CD14-positive monocyte (primary cell): ENCODE data around the gene GPR158. TPM values are rescaled to one million over a fixed set of nuclear protein-coding genes. Genes with fewer than 3 reads are reported as not detected.

ENCODE experiments used
- DNase-seq, 3 donors: peaks; one replicate each; pipeline ENCODE4 v3.0.0-alpha.2; 2011 to 2022
- H2AFZ ChIP-seq: 2 replicates; pipeline ENCODE4 v1.6.0; 2012; ENCODE audit warnings: mild to moderate bottlenecking, low read depth, low read length, inconsistent platforms; ENCODE audit not compliant: insufficient read depth, poor library complexity, severe bottlenecking
- H3K27ac ChIP-seq, 2 donors: 1 replicate in 1 of 2; 2 replicates in 1 of 2; pipeline ENCODE4 v1.5.1; 2012 to 2013; ENCODE audit warnings: low read length in 2 of 2, control low read depth in 1 of 2, inconsistent platforms in 1 of 2, low read depth in 1 of 2, mild to moderate bottlenecking in 1 of 2
- H3K27me3 ChIP-seq, 2 donors: one replicate each; pipeline versions ENCODE4 v1.6.0 to v1.6.1; 2011 to 2013; ENCODE audit warnings: low read length in 2 of 2; ENCODE audit not compliant: control insufficient read depth in 2 of 2, insufficient read depth in 2 of 2
- H3K36me3 ChIP-seq, 2 donors: replicated peaks in 1 of 2; 1 replicate in 1 of 2; 2 replicates in 1 of 2; pipeline versions ENCODE4 v1.5.1 to v1.6.1; 2012 to 2013; ENCODE audit warnings: low read length in 2 of 2, control low read depth in 1 of 2, inconsistent platforms in 1 of 2, mild to moderate bottlenecking in 1 of 2; ENCODE audit not compliant: insufficient read depth in 2 of 2, control insufficient read depth in 1 of 2
- H3K4me1 ChIP-seq, 2 donors: 1 replicate in 1 of 2; 2 replicates in 1 of 2; pipeline versions ENCODE4 v1.5.1 to v1.6.1; 2012 to 2013; ENCODE audit warnings: low read length in 2 of 2, control low read depth in 1 of 2, inconsistent platforms in 1 of 2, mild to moderate bottlenecking in 1 of 2, moderate library complexity in 1 of 2; ENCODE audit not compliant: insufficient read depth in 2 of 2, control insufficient read depth in 1 of 2
- H3K4me2 ChIP-seq: replicated peaks from 2 replicates; pipeline ENCODE3; 2012; ENCODE audit warnings: low read length, moderate library complexity, mild to moderate bottlenecking; ENCODE audit not compliant: poor library complexity, severe bottlenecking; ENCODE audit errors: extremely low read depth
- H3K4me3 ChIP-seq, 3 experiments: fragments of 200-600 bp in 1 of 3; sonication (generic) in 1 of 3; replicated peaks in 1 of 3; 1 replicate in 2 of 3; 2 replicates in 1 of 3; pipeline ENCODE4 v1.5.1; 2011 to 2013; ENCODE audit warnings: low read length in 3 of 3, mild to moderate bottlenecking in 3 of 3, control low read depth in 2 of 3, low read depth in 2 of 3, inconsistent platforms in 1 of 3, moderate library complexity in 1 of 3
- H3K79me2 ChIP-seq: 2 replicates; pipeline ENCODE4 v1.6.0; 2012; ENCODE audit warnings: mild to moderate bottlenecking, control low read depth, inconsistent platforms, low read length, moderate library complexity; ENCODE audit not compliant: insufficient read depth
- H3K9ac ChIP-seq: 2 replicates; pipeline ENCODE4 v1.6.0; 2017; ENCODE audit warnings: low read length, mild to moderate bottlenecking; ENCODE audit not compliant: insufficient read depth, poor library complexity, severe bottlenecking
- H3K9me3 ChIP-seq, 2 donors: replicated peaks in 1 of 2; 1 replicate in 1 of 2; 2 replicates in 1 of 2; pipeline versions ENCODE4 v1.5.1 to v1.6.1; 2012 to 2013; ENCODE audit warnings: low read length in 2 of 2, control low read depth in 1 of 2; ENCODE audit not compliant: control insufficient read depth in 1 of 2, insufficient read depth in 1 of 2
- H4K20me1 ChIP-seq: 2 replicates; pipeline ENCODE4 v1.6.0; 2012; ENCODE audit warnings: mild to moderate bottlenecking, low read length, control low read depth, moderate library complexity; ENCODE audit not compliant: insufficient read depth
- H3K27ac Mint-ChIP-seq, 7 donors: one replicate each; pipeline ENCODE4 v1.8.0; 2020; ENCODE audit warnings: mild to moderate bottlenecking in 7 of 7, mixed read lengths in 7 of 7, moderate library complexity in 6 of 7, inconsistent platforms in 2 of 7
- H3K27me3 Mint-ChIP-seq, 3 donors: one replicate each; pipeline ENCODE4 v1.8.0; 2021 to 2022; ENCODE audit warnings: low read depth in 3 of 3, mild to moderate bottlenecking in 3 of 3, mixed read lengths in 3 of 3, moderate library complexity in 3 of 3, inconsistent platforms in 1 of 3
- H3K36me3 Mint-ChIP-seq, 2 donors: one replicate each; pipeline ENCODE4 v1.8.0; 2020; ENCODE audit warnings: mixed read lengths in 2 of 2, inconsistent platforms in 1 of 2, mild to moderate bottlenecking in 1 of 2
- H3K4me1 Mint-ChIP-seq: one replicate; pipeline ENCODE4 v1.8.0; 2020; ENCODE audit warnings: mild to moderate bottlenecking, mixed read lengths
- H3K4me3 Mint-ChIP-seq, 2 donors: one replicate each; pipeline ENCODE4 v1.8.0; 2020; ENCODE audit warnings: mild to moderate bottlenecking in 2 of 2, mixed read lengths in 2 of 2, moderate library complexity in 1 of 2
- H3K9me3 Mint-ChIP-seq, 7 donors: one replicate each; pipeline ENCODE4 v1.8.0; 2020 to 2022; ENCODE audit warnings: mixed read lengths in 7 of 7, mild to moderate bottlenecking in 6 of 7, moderate library complexity in 6 of 7, inconsistent platforms in 2 of 7
- WGBS: methylation state at CpG from one replicate; pipeline ENCODE4 v1.1.5; 2013; ENCODE audit warnings: missing lambda C conversion rate; ENCODE audit not compliant: insufficient coverage; 5-methylcytosine and 5-hydroxymethylcytosine counted together
- intact Hi-C, 2 donors: fragments of 100-400 bp; cut with micrococcal nuclease; formaldehyde crosslinking; loops; one replicate each; pipeline versions ENCODE4 v1.15.0 to v1.15.1; 2023
- polyA plus RNA-seq, 3 donors: library from polyadenylated mRNA; depleted of rRNA in 1 of 3; unstranded in 2 of 3; stranded (reverse) in 1 of 3; fragments of 300-500 nt in 2 of 3; fragments of >200 nt in 1 of 3; fragmentation: Illumina TruSeq in 2 of 3; gene quantifications; 1 replicate in 2 of 3; 2 replicates in 1 of 3; pipeline ENCODE4 v1.2.3, GENCODE V29; 2012 to 2021
- TF ChIP-seq, protein P1 (sequence below): fragments of 200-600 bp; IDR thresholded peaks from one replicate; pipeline ENCODE4 v1.8.0; 2022; ENCODE audit warnings: antibody characterized with exemption, mild to moderate bottlenecking

The GPR158 gene
- polyA plus RNA-seq, 3 donors: not detected

GRCh38 chr10:25178411-25178810 is 3.6 kb downstream of the GPR158 start:
- peaks cover 44 to 48% (median 47%) of the 10 kb centered on the region in 3 donors for H3K27me3 Mint-ChIP-seq
- Histone ChIP-seq H4K20me1 (no peaks in the 10 kb centered on the region), H3K4me2 (no peak overlapping the region), H3K27me3 (peaks cover 38 to 54% of the 10 kb centered on the region in 2 donors), H3K9me3 (peaks cover 5 to 34% of the 10 kb centered on the region in 2 donors), H3K4me1 (no peaks in the 10 kb centered on the region), H3K9ac (no peak overlapping the region), H3K27ac (no peak overlapping the region), H2AFZ (no peak overlapping the region), H3K79me2 (no peaks in the 10 kb centered on the region), H3K4me3 (no peak overlapping the region), H3K36me3 (no peaks in the 10 kb centered on the region)
- H3K4me1 Mint-ChIP-seq: peaks cover 1% of the 10 kb centered on the region
- no peaks in the 10 kb centered on the region for H3K36me3 Mint-ChIP-seq
- intact Hi-C loops: no loop called here
- no peak overlapping the region for H3K4me3 Mint-ChIP-seq
- H3K9me3 Mint-ChIP-seq: peaks cover 3 to 23% (median 14%) of the 10 kb centered on the region in 7 donors
- H3K27ac Mint-ChIP-seq: no peak overlapping the region
- DNase-seq: no peak
- TF ChIP-seq, protein P1, sequence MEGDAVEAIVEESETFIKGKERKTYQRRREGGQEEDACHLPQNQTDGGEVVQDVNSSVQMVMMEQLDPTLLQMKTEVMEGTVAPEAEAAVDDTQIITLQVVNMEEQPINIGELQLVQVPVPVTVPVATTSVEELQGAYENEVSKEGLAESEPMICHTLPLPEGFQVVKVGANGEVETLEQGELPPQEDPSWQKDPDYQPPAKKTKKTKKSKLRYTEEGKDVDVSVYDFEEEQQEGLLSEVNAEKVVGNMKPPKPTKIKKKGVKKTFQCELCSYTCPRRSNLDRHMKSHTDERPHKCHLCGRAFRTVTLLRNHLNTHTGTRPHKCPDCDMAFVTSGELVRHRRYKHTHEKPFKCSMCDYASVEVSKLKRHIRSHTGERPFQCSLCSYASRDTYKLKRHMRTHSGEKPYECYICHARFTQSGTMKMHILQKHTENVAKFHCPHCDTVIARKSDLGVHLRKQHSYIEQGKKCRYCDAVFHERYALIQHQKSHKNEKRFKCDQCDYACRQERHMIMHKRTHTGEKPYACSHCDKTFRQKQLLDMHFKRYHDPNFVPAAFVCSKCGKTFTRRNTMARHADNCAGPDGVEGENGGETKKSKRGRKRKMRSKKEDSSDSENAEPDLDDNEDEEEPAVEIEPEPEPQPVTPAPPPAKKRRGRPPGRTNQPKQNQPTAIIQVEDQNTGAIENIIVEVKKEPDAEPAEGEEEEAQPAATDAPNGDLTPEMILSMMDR: no peak

- no CpG with 5 or more reads among the region's 2 CpGs for WGBS
- H3K4me1 Mint-ChIP-seq: no peaks in the 10 kb centered on the region
- peaks cover 0 to 13% (median 5%) of the 10 kb centered on the region in 7 donors for H3K9me3 Mint-ChIP-seq
- Histone ChIP-seq H3K4me1 (no peaks in the 10 kb centered on the region), H3K9ac (no peak overlapping the region), H3K79me2 (no peaks in the 10 kb centered on the region), H4K20me1 (no peaks in the 10 kb centered on the region), H3K9me3 (peaks cover 0 to 17% of the 10 kb centered on the region in 2 donors), H3K4me3 (no peak overlapping the region), H3K27ac (no peak overlapping the region), H3K4me2 (no peak overlapping the region), H3K36me3 (no peaks in the 10 kb centered on the region), H2AFZ (no peak overlapping the region), H3K27me3 (peaks cover 25 to 30% of the 10 kb centered on the region in 2 donors)
- H3K27ac Mint-ChIP-seq: no peak overlapping the region
- TF ChIP-seq, protein P1: no peak
- H3K27me3 Mint-ChIP-seq: peaks cover 21 to 24% (median 24%) of the 10 kb centered on the region in 3 donors
- intact Hi-C loops: no loop called here
- DNase-seq: no peak
- H3K4me3 Mint-ChIP-seq: no peak overlapping the region
- no peaks in the 10 kb centered on the region for H3K36me3 Mint-ChIP-seq
Observed at GRCh38 chr10:25180801-25181200, 6.0 kb downstream of the GPR158 start.
